CD4-positive, alpha-beta T cell (primary cell): ENCODE measurements around the gene OR2A42. TPM values are rescaled to one million over a fixed set of nuclear protein-coding genes. Genes with fewer than 3 reads are reported as not detected.
"Not testable (repeated sequence)": the region's sequence is repeated elsewhere in the genome, so short reads cannot be mapped to it uniquely, and the experiment has no call there.

Experiments used
- ATAC-seq: fragments of 200-7000 bp; cut with Tn5 transposase; one replicate; pipeline ENCODE4 v1.10.0; 2022; ENCODE audit warnings: mild to moderate bottlenecking; ENCODE audit not compliant: poor library complexity
- CTCF ChIA-PET: fragments of 350-600 bp; sonication (Branson Sonifier 250); formaldehyde crosslinking; loops from one replicate; lab custom pipeline; 2021; ENCODE audit warnings: antibody characterized with exemption, inconsistent platforms; lab: Charles Lee
- POLR2A ChIA-PET: fragments of 350-600 bp; sonication (Branson Sonifier 250); formaldehyde crosslinking; loops from one replicate; lab custom pipeline; 2021; ENCODE audit warnings: antibody characterized with exemption, inconsistent platforms; lab: Charles Lee
- DNase-seq, 14 experiments: peaks; one replicate each; pipeline ENCODE4 v3.0.0-alpha.2; 2013 to 2020; ENCODE audit warnings: mixed read lengths in 2 of 14
- H3K27ac ChIP-seq, 2 donors: one replicate each; pipeline versions ENCODE4 v1.5.1 to v1.7.0; 2013; ENCODE audit warnings: low read length in 2 of 2, low read depth in 1 of 2, mild to moderate bottlenecking in 1 of 2
- H3K27me3 ChIP-seq, 2 experiments: 1 replicate in 1 of 2; 2 replicates in 1 of 2; pipeline versions ENCODE4 v1.6.1 to v1.7.0; 2013; ENCODE audit warnings: low read length in 2 of 2, control low read depth in 1 of 2, mild to moderate bottlenecking in 1 of 2, moderate library complexity in 1 of 2; ENCODE audit not compliant: insufficient read depth in 2 of 2, control insufficient read depth in 1 of 2
- H3K36me3 ChIP-seq: one replicate; pipeline ENCODE4 v1.6.1; 2013; ENCODE audit warnings: low read length, control low read depth; ENCODE audit not compliant: insufficient read depth
- H3K4me1 ChIP-seq: one replicate; pipeline ENCODE4 v1.6.1; 2013; ENCODE audit warnings: low read length, control low read depth; ENCODE audit not compliant: insufficient read depth
- H3K4me3 ChIP-seq: one replicate; pipeline ENCODE4 v1.5.1; 2013; ENCODE audit warnings: mild to moderate bottlenecking, low read length, moderate library complexity
- H3K9me3 ChIP-seq, 2 experiments: 1 replicate in 1 of 2; 2 replicates in 1 of 2; pipeline versions ENCODE4 v1.6.1 to v1.7.0; 2013; ENCODE audit warnings: low read length in 2 of 2, mild to moderate bottlenecking in 2 of 2, control low read depth in 1 of 2, moderate library complexity in 1 of 2; ENCODE audit not compliant: control insufficient read depth in 1 of 2, insufficient read depth in 1 of 2
- H3K27ac Mint-ChIP-seq: one replicate; pipeline ENCODE4 v1.8.0; 2020; ENCODE audit warnings: mixed read lengths
- H3K27me3 Mint-ChIP-seq: one replicate; pipeline ENCODE4 v1.8.0; 2021; ENCODE audit warnings: mixed read lengths
- H3K36me3 Mint-ChIP-seq: one replicate; pipeline ENCODE4 v1.8.0; 2021; ENCODE audit warnings: low read depth, mixed read lengths
- H3K4me1 Mint-ChIP-seq: one replicate; pipeline ENCODE4 v1.8.0; 2021; ENCODE audit warnings: low read depth, mixed read lengths
- H3K4me3 Mint-ChIP-seq: one replicate; pipeline ENCODE4 v1.8.0; 2020; ENCODE audit warnings: mild to moderate bottlenecking, mixed read lengths
- H3K9me3 Mint-ChIP-seq: one replicate; pipeline ENCODE4 v1.8.0; 2020; ENCODE audit warnings: mixed read lengths
- intact Hi-C, 2 experiments: fragments of 100-400 bp; cut with DNase I in 1 of 2; cut with micrococcal nuclease in 1 of 2; formaldehyde crosslinking; loops; one replicate each; pipeline versions ENCODE4 v1.15.1 to v1.9.0; 2023 to 2025; cut with DNase I, micrococcal nuclease
- polyA plus RNA-seq, 2 donors: library from polyadenylated mRNA; unstranded; fragments of 120-200 nt; gene quantifications; one replicate each; pipeline ENCODE4 v1.2.1, GENCODE V29; 2013
- total RNA-seq, 174 experiments: library from RNA in 2 of 174; stranded (reverse) in 2 of 174; gene quantifications; one replicate each; pipeline ENCODE4 v1.2.3 and lab custom pipeline; 2021 to 2026

The OR2A42 gene
- total RNA-seq (not detected), total RNA-seq (lab: John Stamatoyannopoulos, UW) (0 to 0.20 (median 0) reads per million in 172 experiments)
- polyA plus RNA-seq (2013, experiment 1 of 2) = 0.83 TPM
- polyA plus RNA-seq (2013, experiment 2 of 2) = 1.5 TPM

GRCh38 chr7:144239365-144239764, at the start of gene OR2A42:
TSS of gene OR2A42 (minus strand) at chr7:144239605. CDS start at chr7:144232843, 6,762 bp downstream.
- CTCF ChIA-PET, H3K27ac Mint-ChIP-seq, H3K9me3 ChIP-seq, H3K27me3 Mint-ChIP-seq, POLR2A ChIA-PET, H3K27me3 ChIP-seq, H3K9me3 Mint-ChIP-seq, H3K27ac ChIP-seq, H3K36me3 ChIP-seq, intact Hi-C loops, H3K4me1 Mint-ChIP-seq, H3K4me1 ChIP-seq, H3K36me3 Mint-ChIP-seq, ATAC-seq, H3K4me3 Mint-ChIP-seq, DNase-seq, H3K4me3 ChIP-seq: not testable (repeated sequence)

GRCh38 chr7:144287171-144287784, 47.9 kb upstream of the OR2A42 start:
- H3K4me1 Mint-ChIP-seq, H3K27me3 Mint-ChIP-seq, H3K4me3 ChIP-seq, H3K9me3 ChIP-seq, H3K4me1 ChIP-seq, H3K27me3 ChIP-seq, CTCF ChIA-PET, POLR2A ChIA-PET, H3K4me3 Mint-ChIP-seq, DNase-seq, H3K27ac Mint-ChIP-seq, H3K36me3 ChIP-seq, intact Hi-C loops, H3K36me3 Mint-ChIP-seq, H3K9me3 Mint-ChIP-seq, H3K27ac ChIP-seq: not testable (repeated sequence)
- ATAC-seq = peak; percentile 13

- H3K4me1 Mint-ChIP-seq, H3K27ac Mint-ChIP-seq, ATAC-seq, DNase-seq, H3K36me3 Mint-ChIP-seq, POLR2A ChIA-PET, H3K4me3 ChIP-seq, CTCF ChIA-PET, H3K4me1 ChIP-seq, H3K36me3 ChIP-seq, H3K27me3 Mint-ChIP-seq, H3K9me3 Mint-ChIP-seq, H3K27me3 ChIP-seq, H3K9me3 ChIP-seq, H3K4me3 Mint-ChIP-seq, intact Hi-C loops, H3K27ac ChIP-seq: not testable (repeated sequence)
These were observed 44.3 kb upstream of the OR2A42 start for GRCh38 chr7:144283716-144284115.

GRCh38 chr7:144282490-144282889, 43.1 kb upstream of the OR2A42 start:
- H3K36me3 Mint-ChIP-seq, ATAC-seq, DNase-seq: not testable (repeated sequence)

GRCh38 chr7:144281981-144282380, 42.6 kb upstream of the OR2A42 start:
- H3K27me3 ChIP-seq, H3K4me3 Mint-ChIP-seq, H3K27ac ChIP-seq, CTCF ChIA-PET, intact Hi-C loops, H3K9me3 ChIP-seq, H3K4me3 ChIP-seq, H3K9me3 Mint-ChIP-seq, H3K4me1 ChIP-seq, H3K27ac Mint-ChIP-seq, ATAC-seq, H3K36me3 ChIP-seq, H3K27me3 Mint-ChIP-seq, H3K36me3 Mint-ChIP-seq, POLR2A ChIA-PET, H3K4me1 Mint-ChIP-seq, DNase-seq: not testable (repeated sequence)

More at GRCh38 chr7:144282490-144282889, 43.1 kb upstream of the OR2A42 start:
- H3K36me3 ChIP-seq, POLR2A ChIA-PET, H3K27ac ChIP-seq, H3K9me3 Mint-ChIP-seq, H3K27ac Mint-ChIP-seq, H3K4me3 Mint-ChIP-seq, H3K4me3 ChIP-seq, H3K4me1 ChIP-seq, H3K4me1 Mint-ChIP-seq, intact Hi-C loops, H3K27me3 Mint-ChIP-seq, H3K27me3 ChIP-seq, H3K9me3 ChIP-seq, CTCF ChIA-PET: not testable (repeated sequence)

- H3K36me3 Mint-ChIP-seq, H3K9me3 Mint-ChIP-seq, H3K36me3 ChIP-seq, H3K4me1 Mint-ChIP-seq, POLR2A ChIA-PET, DNase-seq, CTCF ChIA-PET, H3K27ac ChIP-seq, H3K27me3 ChIP-seq, H3K27me3 Mint-ChIP-seq, H3K4me1 ChIP-seq, H3K4me3 ChIP-seq, H3K27ac Mint-ChIP-seq, H3K9me3 ChIP-seq, intact Hi-C loops, H3K4me3 Mint-ChIP-seq: not testable (repeated sequence)
- ATAC-seq = peak; percentile 29
These were observed 40.6 kb upstream of the OR2A42 start for GRCh38 chr7:144280010-144280409.

- H3K4me3 Mint-ChIP-seq, H3K9me3 ChIP-seq, ATAC-seq, CTCF ChIA-PET, H3K36me3 Mint-ChIP-seq, H3K4me3 ChIP-seq, intact Hi-C loops, H3K27me3 Mint-ChIP-seq, H3K4me1 Mint-ChIP-seq, H3K36me3 ChIP-seq, H3K27ac ChIP-seq, POLR2A ChIA-PET, H3K4me1 ChIP-seq, H3K9me3 Mint-ChIP-seq, DNase-seq, H3K27ac Mint-ChIP-seq, H3K27me3 ChIP-seq: not testable (repeated sequence)
These were observed 35.9 kb upstream of the OR2A42 start for GRCh38 chr7:144275281-144275680.
